HepG2 (cell line): ENCODE measurements around the gene SPAG4. TPM values are rescaled to one million over a fixed set of nuclear protein-coding genes. Genes with fewer than 3 reads are reported as not detected.

Experiments
- CEBPB ChIP-seq: IDR thresholded peaks from 2 replicates; pipeline ENCODE4 v1.6.1; 2011; ENCODE audit warnings: low read depth, low read length, improper control_type of control experiment, borderline replicate concordance
- EP300 ChIP-seq, 3 experiments: sonication (generic) in 1 of 3; formaldehyde crosslinking in 1 of 3; IDR thresholded peaks; 2 replicates each; pipeline versions ENCODE4 v1.5.1 to v1.6.1; 2011 to 2020; ENCODE audit warnings: low read depth in 2 of 3, low read length in 2 of 3, borderline replicate concordance in 1 of 3, improper control_type of control experiment in 1 of 3, mild to moderate bottlenecking in 1 of 3, missing genetic modification reagents in 1 of 3, moderate library complexity in 1 of 3
- EZH2 ChIP-seq: conservative IDR thresholded peaks from 2 replicates; pipeline ENCODE4 v1.6.1; 2012; ENCODE audit warnings: mild to moderate bottlenecking, low read depth, low read length, moderate library complexity
- MEF2D ChIP-seq: sonication (generic); formaldehyde crosslinking; IDR thresholded peaks from 2 replicates; pipeline ENCODE4 v1.5.1; 2020; ENCODE audit warnings: mild to moderate bottlenecking, missing genetic modification reagents
- NONO ChIP-seq, 2 experiments: fragments of 450-650 bp in 1 of 2; sonication (generic) in 1 of 2; formaldehyde crosslinking in 1 of 2; IDR thresholded peaks in 1 of 2; conservative IDR thresholded peaks in 1 of 2; 2 replicates each; pipeline versions ENCODE4 v1.6.1 to v1.8.0; 2017 to 2022; ENCODE audit warnings: mild to moderate bottlenecking in 1 of 2, missing genetic modification reagents in 1 of 2, moderate library complexity in 1 of 2
- PBX3 ChIP-seq: sonication (generic); formaldehyde crosslinking; IDR thresholded peaks from 2 replicates; pipeline ENCODE4 v1.8.1; 2023; ENCODE audit warnings: missing genetic modification reagents, inconsistent platforms, borderline replicate concordance
- PCBP1 ChIP-seq: fragments of 200-400 bp; formaldehyde crosslinking; IDR thresholded peaks from 2 replicates; pipeline ENCODE4 v1.6.1; 2017; ENCODE audit warnings: mild to moderate bottlenecking, low read depth, low read length, borderline replicate concordance
- POGZ ChIP-seq: sonication (generic); formaldehyde crosslinking; IDR thresholded peaks from 2 replicates; pipeline ENCODE4 v1.4.0; 2020; ENCODE audit warnings: mild to moderate bottlenecking, missing genetic modification reagents
- RBFOX2 ChIP-seq: fragments of 200-400 bp; formaldehyde crosslinking; IDR thresholded peaks from 2 replicates; pipeline ENCODE4 v1.6.1; 2017; ENCODE audit warnings: low read depth, mild to moderate bottlenecking, low read length
- SKI ChIP-seq: fragments of 450-650 bp; IDR thresholded peaks from one replicate; pipeline ENCODE4 v1.6.1; 2018; ENCODE audit warnings: mild to moderate bottlenecking; ENCODE audit not compliant: partially characterized antibody
- SMAD3 ChIP-seq: sonication (generic); formaldehyde crosslinking; IDR thresholded peaks from 2 replicates; pipeline ENCODE4 v1.4.0; 2020; ENCODE audit warnings: missing genetic modification reagents
- TFE3 ChIP-seq: IDR thresholded peaks from 2 replicates; pipeline ENCODE4 v1.6.1; 2016
- THYN1 ChIP-seq: sonication (generic); formaldehyde crosslinking; IDR thresholded peaks from 2 replicates; pipeline ENCODE4 v1.8.1; 2023; ENCODE audit warnings: low read depth, mild to moderate bottlenecking, moderate library complexity, missing genetic modification reagents, borderline replicate concordance
- XRCC5 ChIP-seq: fragments of 200-400 bp; formaldehyde crosslinking; optimal IDR thresholded peaks from 2 replicates; pipeline ENCODE3; 2017; ENCODE audit warnings: mild to moderate bottlenecking, low read length
- ZBTB7B ChIP-seq: sonication (generic); formaldehyde crosslinking; IDR thresholded peaks from 2 replicates; pipeline ENCODE4 v1.4.0; 2020; ENCODE audit warnings: missing genetic modification reagents
- ZFYVE20 ChIP-seq: sonication (generic); formaldehyde crosslinking; IDR thresholded peaks from 2 replicates; pipeline ENCODE4 v1.8.0; 2023; ENCODE audit warnings: low read depth, mild to moderate bottlenecking, moderate library complexity, missing genetic modification reagents, borderline replicate concordance
- ZNF280B ChIP-seq: sonication (generic); formaldehyde crosslinking; IDR thresholded peaks from 2 replicates; pipeline ENCODE4 v1.5.0; 2020; ENCODE audit warnings: missing genetic modification reagents, mild to moderate bottlenecking, borderline replicate concordance
- ZNF503 ChIP-seq: sonication (generic); formaldehyde crosslinking; IDR thresholded peaks from 2 replicates; pipeline ENCODE4 v1.4.0; 2020; ENCODE audit warnings: missing genetic modification reagents
- ZNF564 ChIP-seq: sonication (generic); formaldehyde crosslinking; IDR thresholded peaks from 2 replicates; pipeline ENCODE4 v1.8.1; 2023; ENCODE audit warnings: mild to moderate bottlenecking, missing genetic modification reagents
- ZNF614 ChIP-seq: IDR thresholded peaks from 2 replicates; pipeline ENCODE4 v1.6.1; 2018; ENCODE audit warnings: missing biosample characterization, missing genetic modification reagents, inconsistent platforms, borderline replicate concordance
- ZSCAN20 ChIP-seq: sonication (generic); formaldehyde crosslinking; IDR thresholded peaks from 2 replicates; pipeline ENCODE4 v1.4.0; 2020; ENCODE audit warnings: missing genetic modification reagents, mild to moderate bottlenecking, borderline replicate concordance
- ZSCAN30 ChIP-seq: sonication (generic); formaldehyde crosslinking; IDR thresholded peaks from 2 replicates; pipeline ENCODE4 v1.5.0; 2020; ENCODE audit warnings: mild to moderate bottlenecking, missing genetic modification reagents
- polyA plus RNA-seq, 8 experiments: library from polyadenylated mRNA; depleted of rRNA in 3 of 8; stranded (reverse) in 7 of 8; unstranded in 1 of 8; fragments of >200 nt; fragmentation: Illumina TruSeq in 4 of 8; extraction: Trizol in 4 of 8; gene quantifications; 2 replicates each; pipeline versions ENCODE4 v1.2.1 to v1.2.3, GENCODE V29; 2011 to 2016; ENCODE audit warnings: low read depth in 4 of 8, missing spikeins in 1 of 8, mixed read lengths in 1 of 8; ENCODE audit not compliant: insufficient read depth in 1 of 8
- total RNA-seq, 5 experiments: library from RNA; depleted of rRNA; stranded (reverse); fragments of >200 nt; fragmentation: Illumina TruSeq; extraction: Trizol; gene quantifications; 2 replicates each; pipeline ENCODE4 v1.2.3, GENCODE V29; 2016; ENCODE audit warnings: low read depth in 1 of 5

Gene SPAG4
- total and polyA plus RNA-seq, 2 of the 13 experiments (the other 11 are each of a cell fraction or from before 2014, with no cell fraction given), result 5.8 to 137 TPM

GRCh38 chr20:35615667-35616464 is at the start of gene SPAG4 (continued):
- 0 out of 2 replicates have a peak, but pooled peaks have one; percentile 22 for TF ChIP-seq THYN1 (CRISPR knock-in tag)
- TF ChIP-seq ZNF614 (CRISPR knock-in tag), result peak; percentile 97
- TF ChIP-seq EP300 (IDR thresholded peaks at IDR 0.05; ENCODE audit: low read depth in 2 of 2, low read length in 2 of 2), result peak in 1 of 2 experiments; percentile 15; a peak in 2 of 4 replicates
- peak; percentile 49 for TF ChIP-seq EP300 (CRISPR knock-in tag; IDR thresholded peaks at IDR 0.05; ENCODE audit: borderline replicate concordance)
- 0 out of 2 replicates have a peak, but pooled peaks have one; percentile 21 for TF ChIP-seq POGZ (CRISPR knock-in tag)
- peak; percentile 94 for TF ChIP-seq ZNF503
- TF ChIP-seq PBX3 (CRISPR knock-in tag), result peak; percentile 98
- TF ChIP-seq ZNF280B (CRISPR knock-in tag), result peak; percentile 98
- peak; percentile 89; the same call in 1 of the 2 replicates for TF ChIP-seq SMAD3 (CRISPR knock-in tag)
- TF ChIP-seq TFE3 (CRISPR knock-in tag), result peak; percentile 95
- peak; percentile 91; the same call in 1 of the 2 replicates for TF ChIP-seq ZSCAN30 (CRISPR knock-in tag)
- no peak for TF ChIP-seq EZH2
- peak; percentile 93; the same call in 1 of the 2 replicates for TF ChIP-seq ZNF564 (CRISPR knock-in tag)
- peak; percentile 81 for TF ChIP-seq ZBTB7B (CRISPR knock-in tag)
- no peak for TF ChIP-seq PCBP1
- peak; percentile 94 for TF ChIP-seq ZFYVE20 (CRISPR knock-in tag)
- no peak for TF ChIP-seq CEBPB
- TF ChIP-seq ZSCAN20 (CRISPR knock-in tag), result peak; percentile 99
- TF ChIP-seq RBFOX2, result peak; percentile 88
- peak; percentile 31 for TF ChIP-seq SKI
- no peak for TF ChIP-seq NONO (IDR thresholded peaks at IDR 0.05)
- peak; percentile 96 for TF ChIP-seq NONO (CRISPR knock-in tag; conservative IDR thresholded peaks at IDR 0.05)
- peak; percentile 97 for TF ChIP-seq MEF2D (CRISPR knock-in tag)
- peak; percentile 79 for TF ChIP-seq XRCC5
